ENCODE measurements around the gene ZFP36L2.

Gene ZFP36L2

DNA sequence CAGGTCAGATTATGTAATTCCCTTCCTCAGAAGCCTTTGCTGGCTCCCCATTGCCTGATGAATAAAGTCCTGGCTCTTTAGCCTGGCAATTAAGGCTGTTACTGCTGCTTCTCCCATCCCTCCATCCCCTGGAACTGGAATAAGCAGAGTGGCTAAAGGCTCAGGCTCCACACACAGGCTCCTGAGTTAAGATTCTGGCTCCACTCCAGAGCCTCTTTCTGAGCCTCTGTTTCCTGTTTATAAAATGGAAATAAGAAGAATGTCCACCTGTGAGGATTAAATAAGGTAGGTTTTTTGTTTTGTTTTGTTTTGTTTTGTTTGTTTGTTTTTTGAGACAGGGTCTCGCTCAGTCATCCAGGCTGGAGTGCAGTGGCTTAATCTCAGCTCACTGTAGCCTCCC is 50.0 kb downstream of the ZFP36L2 start:
- peak overlapping the region; percentile 98 to 100 for H3K27ac Mint-ChIP-seq
- peak overlapping the region; percentile 64 to 77 for H3K4me3 Mint-ChIP-seq
- H3K4me1 Mint-ChIP-seq (ENCODE audit: low read depth in 2 of 2), result peaks cover 64 to 66% of the 10 kb centered on the region in 2 donors
- peaks cover 15% of the 10 kb centered on the region for H3K36me3 Mint-ChIP-seq (ENCODE audit: insufficient read depth)
- H3K27me3 Mint-ChIP-seq, result no peaks in the 10 kb centered on the region
- DNase-seq (no peak), ATAC-seq (replicated peaks) (no peak)
- H3K9me3 Mint-ChIP-seq, result no peaks in the 10 kb centered on the region

DNA sequence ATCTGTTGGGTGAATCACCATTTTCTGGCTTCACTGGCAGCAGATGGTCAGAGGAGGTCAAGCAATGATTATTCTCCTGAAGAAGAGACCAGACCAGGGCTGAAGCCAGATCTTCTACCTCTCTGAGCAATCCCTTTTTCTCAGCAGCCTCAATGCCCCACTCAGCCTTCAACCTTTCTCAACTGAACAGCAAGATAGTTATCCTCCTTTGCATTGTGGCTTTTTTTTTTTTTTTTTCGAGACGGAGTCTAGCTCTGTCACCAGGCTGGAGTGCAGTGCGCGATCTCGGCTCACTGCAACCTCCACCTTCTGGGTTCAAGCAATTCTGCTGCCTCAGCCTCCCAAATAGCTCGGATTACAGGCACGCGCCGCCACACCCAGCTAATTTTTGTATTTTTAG is 50.5 kb downstream of the ZFP36L2 start:
- H3K36me3 Mint-ChIP-seq (ENCODE audit: insufficient read depth), result peaks cover 18% of the 10 kb centered on the region
- H3K4me1 Mint-ChIP-seq (ENCODE audit: low read depth in 2 of 2), result peaks cover 62 to 65% of the 10 kb centered on the region in 2 donors
- ATAC-seq (replicated peaks) (peak; percentile 12), DNase-seq (no peak)
- H3K27me3 Mint-ChIP-seq, result no peaks in the 10 kb centered on the region
- no peaks in the 10 kb centered on the region for H3K9me3 Mint-ChIP-seq
- H3K4me3 Mint-ChIP-seq, result peak overlapping the region; percentile 64 to 77
- H3K27ac Mint-ChIP-seq, result peak overlapping the region; percentile 98 to 100

GRCh38 chr2:43175020-43175441 is 51.4 kb downstream of the ZFP36L2 start:
- H3K4me1 Mint-ChIP-seq (ENCODE audit: low read depth in 2 of 2), result peaks cover 67 to 68% of the 10 kb centered on the region in 2 donors
- peak overlapping the region; percentile 64 to 77 for H3K4me3 Mint-ChIP-seq
- no peaks in the 10 kb centered on the region for H3K9me3 Mint-ChIP-seq
- peak overlapping the region; percentile 98 to 100 for H3K27ac Mint-ChIP-seq
- DNase-seq, result no peak
- peaks cover 19% of the 10 kb centered on the region for H3K36me3 Mint-ChIP-seq (ENCODE audit: insufficient read depth)
- no peaks in the 10 kb centered on the region for H3K27me3 Mint-ChIP-seq
- ATAC-seq (replicated peaks), result peak; percentile 5

- H3K4me3 Mint-ChIP-seq, result peak overlapping the region; percentile 64 to 77
- H3K27ac Mint-ChIP-seq, result peak overlapping the region; percentile 98 to 100
- no peaks in the 10 kb centered on the region for H3K27me3 Mint-ChIP-seq
- DNase-seq (peak; percentile 66 to 67 (median 67)), ATAC-seq (replicated peaks) (peak; percentile 79)
- peaks cover 19% of the 10 kb centered on the region for H3K36me3 Mint-ChIP-seq (ENCODE audit: insufficient read depth)
- H3K9me3 Mint-ChIP-seq, result no peaks in the 10 kb centered on the region
- H3K4me1 Mint-ChIP-seq (ENCODE audit: low read depth in 2 of 2), result peaks cover 72 to 74% of the 10 kb centered on the region in 2 donors
Observed at GRCh38 chr2:43174368-43174916, 52.0 kb downstream of the ZFP36L2 start.

All from effector memory CD8-positive, alpha-beta T cell (primary cell).